Activated naive CD8-positive, alpha-beta T cell treated with anti-CD3 and anti-CD28 coated beads, Interleukin-2, amount 10 ng/mL, durations not matched to agents 7 days and 5 days (primary cell): ENCODE measurements around the gene WDR20. TPM values are rescaled to one million over a fixed set of nuclear protein-coding genes. Genes with fewer than 3 reads are reported as not detected.
"Not testable (repeated sequence)": the region's sequence is repeated elsewhere in the genome, so short reads cannot be mapped to it uniquely, and the experiment has no call there.

Source experiments
- ATAC-seq: fragments of 150-1000 bp; cut with Tn5 transposase; one replicate; pipeline ENCODE4 v1.10.0; 2021; ENCODE audit warnings: low read depth, moderate library complexity
- POLR2A ChIA-PET: fragments of 350-600 bp; sonication (Branson Sonifier 250); formaldehyde crosslinking; loops from one replicate; lab custom pipeline; 2021; ENCODE audit warnings: antibody characterized with exemption; lab: Charles Lee
- DNase-seq: peaks from one replicate; pipeline ENCODE4 v3.0.0; 2021
- H3K27ac Mint-ChIP-seq: one replicate; pipeline ENCODE4 v1.8.0; 2022; ENCODE audit warnings: mild to moderate bottlenecking, mixed read lengths
- H3K27me3 Mint-ChIP-seq: one replicate; pipeline ENCODE4 v1.8.0; 2022; ENCODE audit warnings: mild to moderate bottlenecking, moderate library complexity, mixed read lengths
- H3K36me3 Mint-ChIP-seq: one replicate; pipeline ENCODE4 v1.8.0; 2021; ENCODE audit warnings: mild to moderate bottlenecking, mixed read lengths
- H3K4me1 Mint-ChIP-seq: one replicate; pipeline ENCODE4 v1.8.0; 2021; ENCODE audit warnings: mixed read lengths
- H3K4me3 Mint-ChIP-seq: one replicate; pipeline ENCODE4 v1.8.0; 2022; ENCODE audit warnings: mild to moderate bottlenecking, moderate library complexity, mixed read lengths
- H3K9me3 Mint-ChIP-seq: one replicate; pipeline ENCODE4 v1.8.0; 2021; ENCODE audit warnings: mixed read lengths
- total RNA-seq, 2 experiments: library from RNA; stranded (reverse); gene quantifications; one replicate each; pipeline ENCODE4 v1.2.3, GENCODE V29; 2021

WDR20 gene
- 10 to 100 TPM; 38.6 to 38.8 TPM for total RNA-seq

- POLR2A ChIA-PET = interaction anchor here (0.7 to 1.9 kb wide), 4 partner anchors 52 to 325 kb away, joined by 3 to 5 read pairs (median 4); partner anchors contain the start of genes CINP, MOK and TECPR2
- Mint-ChIP-seq H3K4me3 (peak within 1 kb of the TSS; percentile 96), H3K4me1 (peaks cover 27% of the 10 kb centered on the region), H3K27me3 (no peaks in the 10 kb centered on the region), H3K9me3 (no peaks in the 10 kb centered on the region), H3K36me3 (no peaks in the 10 kb centered on the region), H3K27ac (peak within 1 kb of the TSS; percentile 95)
- ATAC-seq (peak; percentile 93), DNase-seq (peak; percentile 99)
Measured at GRCh38 chr14:102139286-102140026, at the start of gene WDR20. Gene WDR20 (plus strand): TSS chr14:102139897. CDS start chr14:102139924, 27 bp downstream.

- no peak overlapping the region for H3K27ac Mint-ChIP-seq
- POLR2A ChIA-PET = interaction anchor here (1.2 kb wide), 1 partner anchor 215 kb away, joined by 3 read pairs; the partner anchor contains the start of gene MOK
Measured at GRCh38 chr14:102090713-102091112, 49.0 kb upstream of the WDR20 start.

GRCh38 chr14:102092806-102093205, 46.9 kb upstream of the WDR20 start:
- ATAC-seq = no peak
- Mint-ChIP-seq H3K27me3 (no peaks in the 10 kb centered on the region), H3K27ac (no peak overlapping the region), H3K9me3 (no peaks in the 10 kb centered on the region), H3K4me1 (peaks cover 26% of the 10 kb centered on the region), H3K4me3 (no peak overlapping the region), H3K36me3 (no peaks in the 10 kb centered on the region)
- no peak for DNase-seq
- POLR2A ChIA-PET = no interaction called here

More at GRCh38 chr14:102090713-102091112, 49.0 kb upstream of the WDR20 start:
- Mint-ChIP-seq H3K27me3 (no peaks in the 10 kb centered on the region), H3K4me1 (peaks cover 26% of the 10 kb centered on the region), H3K9me3 (no peaks in the 10 kb centered on the region), H3K36me3 (peaks cover 6% of the 10 kb centered on the region), H3K4me3 (no peak overlapping the region)
- ATAC-seq = no peak
- DNase-seq = no peak

GRCh38 chr14:102094101-102094500, 45.6 kb upstream of the WDR20 start:
- Mint-ChIP-seq H3K27ac (no peak overlapping the region), H3K4me1 (peaks cover 17% of the 10 kb centered on the region), H3K4me3 (no peak overlapping the region), H3K36me3 (no peaks in the 10 kb centered on the region), H3K9me3 (no peaks in the 10 kb centered on the region), H3K27me3 (no peaks in the 10 kb centered on the region)
- ATAC-seq (no peak), DNase-seq (no peak)
- POLR2A ChIA-PET = no interaction called here

- Mint-ChIP-seq H3K36me3 (no peaks in the 10 kb centered on the region), H3K9me3 (no peaks in the 10 kb centered on the region), H3K27ac (no peak overlapping the region), H3K27me3 (no peaks in the 10 kb centered on the region), H3K4me1 (peaks cover 6% of the 10 kb centered on the region), H3K4me3 (no peak overlapping the region)
- DNase-seq (no peak), ATAC-seq (no peak)
- POLR2A ChIA-PET = no interaction called here
Measured at GRCh38 chr14:102095231-102095870, 44.3 kb upstream of the WDR20 start.

GRCh38 chr14:102095871-102096568, 43.7 kb upstream of the WDR20 start:
- Mint-ChIP-seq H3K27me3 (peaks cover 2% of the 10 kb centered on the region), H3K4me3 (no peak overlapping the region), H3K36me3 (no peaks in the 10 kb centered on the region), H3K4me1 (peaks cover 6% of the 10 kb centered on the region), H3K9me3 (no peaks in the 10 kb centered on the region), H3K27ac (no peak overlapping the region)
- POLR2A ChIA-PET = interaction anchor here (0.6 kb wide), 1 partner anchor 217 kb away, joined by 7 read pairs; no protein-coding TSS in a partner anchor
- DNase-seq (no peak), ATAC-seq (no peak)

- Mint-ChIP-seq H3K4me1 (peaks cover 6% of the 10 kb centered on the region), H3K27me3 (peaks cover 2% of the 10 kb centered on the region), H3K9me3 (no peaks in the 10 kb centered on the region), H3K4me3 (no peak overlapping the region), H3K27ac (no peak overlapping the region), H3K36me3 (no peaks in the 10 kb centered on the region)
- POLR2A ChIA-PET = interaction anchor here (0.6 kb wide), 1 partner anchor 216 kb away, joined by 7 read pairs; no protein-coding TSS in a partner anchor
- DNase-seq = peak; percentile 75
- peak; percentile 61 for ATAC-seq
Measured at GRCh38 chr14:102096569-102097188, 43.0 kb upstream of the WDR20 start.

GRCh38 chr14:102097441-102098135, 42.1 kb upstream of the WDR20 start:
- H3K9me3 Mint-ChIP-seq = no peaks in the 10 kb centered on the region
- no peak overlapping the region for H3K4me3 Mint-ChIP-seq
- ATAC-seq (no peak), DNase-seq (no peak)
- H3K27me3 Mint-ChIP-seq = peaks cover 2% of the 10 kb centered on the region
- no peaks in the 10 kb centered on the region for H3K36me3 Mint-ChIP-seq
- POLR2A ChIA-PET = interaction anchor here (0.7 kb wide), 1 partner anchor 295 kb away, joined by 3 read pairs; no protein-coding TSS in a partner anchor
- H3K4me1 Mint-ChIP-seq = peaks cover 6% of the 10 kb centered on the region
- H3K27ac Mint-ChIP-seq = no peak overlapping the region

GRCh38 chr14:102103062-102103695, 36.5 kb upstream of the WDR20 start:
- Mint-ChIP-seq H3K27me3 (peaks cover 11% of the 10 kb centered on the region), H3K36me3 (no peaks in the 10 kb centered on the region), H3K9me3 (no peaks in the 10 kb centered on the region), H3K4me3 (no peak overlapping the region), H3K27ac (no peak overlapping the region), H3K4me1 (no peaks in the 10 kb centered on the region)
- DNase-seq (no peak), ATAC-seq (no peak)
- POLR2A ChIA-PET = no interaction called here

- H3K27ac Mint-ChIP-seq = no peak overlapping the region
- DNase-seq = no peak
- peaks cover 4% of the 10 kb centered on the region for H3K36me3 Mint-ChIP-seq
- H3K4me1 Mint-ChIP-seq = no peaks in the 10 kb centered on the region
- H3K4me3 Mint-ChIP-seq = no peak overlapping the region
- ATAC-seq = no peak
- POLR2A ChIA-PET = no interaction called here
- peaks cover 11% of the 10 kb centered on the region for H3K27me3 Mint-ChIP-seq
- H3K9me3 Mint-ChIP-seq = peaks cover 6% of the 10 kb centered on the region
Measured at GRCh38 chr14:102105369-102105768, 34.3 kb upstream of the WDR20 start.

GRCh38 chr14:102109332-102109731, 30.4 kb upstream of the WDR20 start:
- H3K4me1 Mint-ChIP-seq, H3K27me3 Mint-ChIP-seq, H3K27ac Mint-ChIP-seq, H3K4me3 Mint-ChIP-seq, POLR2A ChIA-PET, H3K36me3 Mint-ChIP-seq, DNase-seq, ATAC-seq: not testable (repeated sequence)
- H3K9me3 Mint-ChIP-seq = peaks cover 11% of the 10 kb centered on the region

GRCh38 chr14:102111101-102111500, 28.6 kb upstream of the WDR20 start:
- DNase-seq (no peak), ATAC-seq (no peak)
- Mint-ChIP-seq H3K36me3 (peaks cover 4% of the 10 kb centered on the region), H3K4me3 (no peak overlapping the region), H3K27ac (no peak overlapping the region), H3K27me3 (no peaks in the 10 kb centered on the region), H3K4me1 (no peaks in the 10 kb centered on the region), H3K9me3 (peaks cover 11% of the 10 kb centered on the region)
- POLR2A ChIA-PET = no interaction called here
